K562 (cell line): ENCODE measurements around the gene HCN3. TPM values are rescaled to one million over a fixed set of nuclear protein-coding genes. Genes with fewer than 3 reads are reported as not detected.

Experiments
- ARHGAP35 ChIP-seq: fragments of 450-650 bp; IDR thresholded peaks from 2 replicates; pipeline ENCODE4 v1.6.1; 2018; ENCODE audit not compliant: partially characterized antibody
- ATF2 ChIP-seq: sonication (generic); formaldehyde crosslinking; IDR thresholded peaks from 2 replicates; pipeline ENCODE4 v1.8.1; 2022; ENCODE audit warnings: missing genetic modification reagents
- CBX8 ChIP-seq: fragments of 200-600 bp; sonication (generic); IDR thresholded peaks from 2 replicates; pipeline ENCODE4 v1.6.1; 2012; ENCODE audit warnings: borderline replicate concordance, mixed run types, low read depth, mild to moderate bottlenecking, moderate library complexity, mixed read lengths, low read length, control low read depth, inconsistent platforms; ENCODE audit not compliant: poor library complexity, severe bottlenecking; ENCODE audit errors: extremely low read depth
- EZH2 ChIP-seq: IDR thresholded peaks from 2 replicates; pipeline ENCODE4 v1.6.1; 2012; ENCODE audit warnings: low read depth, mild to moderate bottlenecking, inconsistent platforms, low read length, borderline replicate concordance
- HCFC1 ChIP-seq: IDR thresholded peaks from 2 replicates; pipeline ENCODE4 v1.6.1; 2012; ENCODE audit warnings: low read depth, low read length, improper control_type of control experiment
- KDM2B ChIP-seq: fragments of 250-450 bp; sonication (Bioruptor Pico); IDR thresholded peaks from 2 replicates; pipeline ENCODE4 v1.8.0; 2021; ENCODE audit warnings: mild to moderate bottlenecking, moderate library complexity
- NR0B1 ChIP-seq: fragments of 450-650 bp; IDR thresholded peaks from one replicate; pipeline ENCODE4 v1.6.1; 2018; ENCODE audit warnings: mild to moderate bottlenecking, moderate library complexity; ENCODE audit not compliant: partially characterized antibody
- POLR2AphosphoS5 ChIP-seq: IDR thresholded peaks from 2 replicates; pipeline ENCODE4 v1.6.1; 2011; ENCODE audit warnings: mild to moderate bottlenecking, low read depth, low read length, moderate library complexity; ENCODE audit not compliant: control insufficient read depth, insufficient read depth
- RNF2 ChIP-seq: sonication (generic); IDR thresholded peaks from 2 replicates; pipeline ENCODE4 v1.6.1; 2016
- RNF219 ChIP-seq: fragments of 250-450 bp; sonication (Bioruptor Pico); IDR thresholded peaks from 2 replicates; pipeline ENCODE4 v1.5.0; 2022; ENCODE audit warnings: mild to moderate bottlenecking
- STAT5B ChIP-seq: fragments of 250-450 bp; sonication (Bioruptor Pico); IDR thresholded peaks from 2 replicates; pipeline ENCODE4 v1.8.0; 2021; ENCODE audit warnings: mild to moderate bottlenecking, inconsistent platforms
- ZBTB26 ChIP-seq: fragments of 450-650 bp; formaldehyde crosslinking; IDR thresholded peaks from 2 replicates; pipeline ENCODE4 v1.4.0; 2022; ENCODE audit warnings: missing genetic modification characterization
- ZBTB49 ChIP-seq: sonication (generic); formaldehyde crosslinking; IDR thresholded peaks from 2 replicates; pipeline ENCODE4 v1.8.0; 2022; ENCODE audit warnings: missing genetic modification reagents, mild to moderate bottlenecking, borderline replicate concordance
- ZNF512 ChIP-seq: IDR thresholded peaks from 2 replicates; pipeline ENCODE4 v1.6.1; 2016; ENCODE audit warnings: missing genetic modification characterization, missing compliant biosample characterization
- ZNF551 ChIP-seq: fragments of 250-450 bp; sonication (Bioruptor Pico); IDR thresholded peaks from 2 replicates; pipeline ENCODE4 v1.5.0; 2021; ENCODE audit warnings: mild to moderate bottlenecking, moderate library complexity
- ZNF785 ChIP-seq: fragments of 250-450 bp; sonication (Bioruptor Pico); IDR thresholded peaks from 2 replicates; pipeline ENCODE4 v1.4.0; 2020; ENCODE audit warnings: mild to moderate bottlenecking
- polyA plus RNA-seq, 8 experiments: library from polyadenylated mRNA; depleted of rRNA in 4 of 8; stranded (reverse) in 5 of 8; unstranded in 3 of 8; fragments of >200 nt; fragmentation: Nextera tagmentation in 2 of 8; fragmentation: Illumina TruSeq in 1 of 8; extraction: Ambion mirVana in 2 of 8; extraction: Trizol in 1 of 8; gene quantifications; 2 replicates each; pipeline versions ENCODE4 v1.2.1 to v1.2.3, GENCODE V29; 2011 to 2014; ENCODE audit warnings: inconsistent platforms in 1 of 8, missing spikeins in 1 of 8
- total RNA-seq, 7 experiments: library from RNA; depleted of rRNA in 6 of 7; stranded (reverse); fragments of >200 nt in 6 of 7; fragmentation: Illumina TruSeq in 2 of 7; extraction: Trizol in 2 of 7; gene quantifications; 2 replicates each; pipeline versions ENCODE4 v1.2.1 to v1.2.3, GENCODE V29; 2011 to 2021; ENCODE audit warnings: low replicate concordance in 1 of 7

HCN3 gene
- total and polyA plus RNA-seq, 9 of the 15 experiments (the other 6 are each of a cell fraction or from before 2014, with no cell fraction given), result 0.91 to 9.7 (median 3.9) TPM

GRCh38 chr1:155244368-155245162 is 32.7 kb upstream of the HCN3 start (continued):
- TF ChIP-seq ZBTB49 (CRISPR knock-in tag), result peak; percentile 45; the same call in 1 of the 2 replicates
- TF ChIP-seq RNF219 (CRISPR knock-in tag), result no peak
- TF ChIP-seq CBX8, result no peak
- no peak for TF ChIP-seq EZH2
- TF ChIP-seq ZBTB26, result peak; percentile 96; the same call in 1 of the 2 replicates
- TF ChIP-seq NR0B1, result no peak
- TF ChIP-seq POLR2AphosphoS5, result peak; percentile 84
- TF ChIP-seq ARHGAP35, result peak; percentile 72
- TF ChIP-seq KDM2B (CRISPR knock-in tag), result peak; percentile 96
- TF ChIP-seq ZNF785 (CRISPR knock-in tag), result no peak
- no peak for TF ChIP-seq ATF2
- peak; percentile 67 for TF ChIP-seq HCFC1
- peak; percentile 98 for TF ChIP-seq RNF2
- TF ChIP-seq ZNF551 (CRISPR knock-in tag), result no peak
- TF ChIP-seq ZNF512 (tag), result no peak
- TF ChIP-seq STAT5B (CRISPR knock-in tag), result no peak
